HG02588 (cell line): ENCODE results near the gene ADAMTS16.

Experiments used
- ATAC-seq: cut with Tn5 transposase; IDR thresholded peaks from one replicate; pipeline ENCODE4 v1.9.1; 2021; ENCODE audit warnings: mild to moderate bottlenecking, moderate library complexity; ENCODE audit not compliant: unreplicated experiment

ADAMTS16 gene

GRCh38 chr5:5276951-5277517 is 136.9 kb downstream of the ADAMTS16 start:
- ATAC-seq: no peak

GRCh38 chr5:5278201-5278814 is 138.2 kb downstream of the ADAMTS16 start:
- ATAC-seq: no peak

- ATAC-seq: no peak
Observed at GRCh38 chr5:5278815-5279381, 138.8 kb downstream of the ADAMTS16 start.

GRCh38 chr5:5285906-5286305 is 145.8 kb downstream of the ADAMTS16 start:
- ATAC-seq: no peak

- ATAC-seq: no peak
Observed at GRCh38 chr5:5287419-5287818, 147.3 kb downstream of the ADAMTS16 start.

GRCh38 chr5:5288201-5288600 is 148.1 kb downstream of the ADAMTS16 start:
- ATAC-seq: no peak

GRCh38 chr5:5289537-5289936 is 149.4 kb downstream of the ADAMTS16 start:
- no peak for ATAC-seq

- ATAC-seq: no peak
Observed at GRCh38 chr5:5290674-5291334, 150.7 kb downstream of the ADAMTS16 start.

- no peak for ATAC-seq
Observed at GRCh38 chr5:5291357-5291756, 151.2 kb downstream of the ADAMTS16 start.

- no peak for ATAC-seq
Observed at GRCh38 chr5:5293029-5293428, 152.9 kb downstream of the ADAMTS16 start.

GRCh38 chr5:5294429-5294828 is 154.3 kb downstream of the ADAMTS16 start:
- no peak for ATAC-seq

- no peak for ATAC-seq
Observed at GRCh38 chr5:5295351-5295750, 155.2 kb downstream of the ADAMTS16 start.

- no peak for ATAC-seq
Observed at GRCh38 chr5:5296051-5296450, 155.9 kb downstream of the ADAMTS16 start.

GRCh38 chr5:5297432-5298067 is 157.4 kb downstream of the ADAMTS16 start:
- no peak for ATAC-seq

GRCh38 chr5:5298068-5298633 is 158.0 kb downstream of the ADAMTS16 start:
- ATAC-seq: no peak

- no peak for ATAC-seq
Observed at GRCh38 chr5:5298841-5299541, 158.9 kb downstream of the ADAMTS16 start.

- no peak for ATAC-seq
Observed at GRCh38 chr5:5301176-5301575, 161.0 kb downstream of the ADAMTS16 start.

- ATAC-seq: no peak
Observed at GRCh38 chr5:5302201-5302600, 162.1 kb downstream of the ADAMTS16 start.

- ATAC-seq: no peak
Observed at GRCh38 chr5:5303242-5303641, 163.1 kb downstream of the ADAMTS16 start.

- no peak for ATAC-seq
Observed at GRCh38 chr5:5304361-5305020, 164.4 kb downstream of the ADAMTS16 start.
